Measurements from ENCODE around the gene ALLC.

- TF ChIP-seq EZH2 (IDR thresholded peaks at IDR 0.05) (no peak), POLR2AphosphoS5 (IDR thresholded peaks at IDR 0.05; ENCODE audit: borderline replicate concordance, low read depth, low read length) (no peak)
Measured at GRCh38 chr2:3666613-3666975, 8.6 kb downstream of the ALLC start.

All from SK-N-MC (cell line).